GM10847 (cell line): ENCODE data around the gene GPLD1.

Source experiments
- POLR2A ChIP-seq: IDR thresholded peaks from 2 replicates; pipeline ENCODE4 v1.6.1; 2011; ENCODE audit not compliant: insufficient read length; ENCODE audit errors: extremely low read depth

Gene GPLD1

DNA sequence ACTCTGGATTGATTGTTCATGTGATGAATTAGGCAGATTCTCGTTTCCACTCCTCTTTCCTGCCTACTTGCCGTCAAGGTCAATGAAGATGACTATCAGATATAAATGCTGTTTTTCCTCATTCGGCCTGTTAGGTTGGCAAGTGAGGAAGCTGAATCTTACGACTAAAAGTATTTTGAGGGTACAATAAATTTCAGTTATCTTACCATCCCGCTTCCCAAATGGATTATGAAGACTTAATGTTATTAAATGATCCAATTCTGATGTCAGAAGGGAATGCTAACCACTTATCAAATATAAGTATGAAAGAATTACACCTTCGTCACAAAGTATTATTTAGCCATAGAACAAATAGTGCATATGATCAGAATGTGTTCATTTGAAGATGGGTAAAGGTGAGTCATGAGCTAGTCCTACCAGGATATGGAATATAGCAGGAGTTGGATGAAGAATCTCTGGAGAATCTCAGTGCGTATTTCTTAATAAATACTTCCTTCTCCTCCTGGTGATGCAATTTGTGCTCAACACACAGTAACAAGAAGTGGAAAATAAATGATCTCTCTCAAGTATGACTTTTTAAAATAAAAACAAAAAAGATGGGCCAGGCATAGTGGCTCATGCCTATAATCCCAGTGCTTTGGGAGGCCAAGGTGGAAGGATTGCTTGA, 4.6 kb downstream of the GPLD1 start:
- TF ChIP-seq POLR2A: no peak

DNA sequence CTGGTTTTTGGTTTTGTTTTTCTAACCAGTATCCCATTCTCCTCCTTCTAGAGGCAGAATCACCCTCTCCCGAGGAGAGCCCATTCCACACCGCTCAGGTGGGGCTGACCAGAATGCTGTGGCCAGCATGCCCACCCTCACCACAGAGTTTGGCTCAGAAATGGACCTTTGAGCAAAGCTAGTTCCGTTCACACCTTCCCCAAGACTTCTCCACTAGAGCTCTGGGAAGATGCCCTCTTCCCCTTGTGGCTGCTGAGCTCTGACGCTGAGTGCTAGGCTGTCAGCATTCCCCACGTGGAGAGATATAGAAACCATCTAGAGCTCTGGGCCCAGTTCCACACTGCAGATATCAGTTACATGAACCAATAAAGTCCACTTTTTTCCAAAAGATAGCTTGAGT, 7.9 kb downstream of the GPLD1 start:
- TF ChIP-seq POLR2A: no peak

DNA sequence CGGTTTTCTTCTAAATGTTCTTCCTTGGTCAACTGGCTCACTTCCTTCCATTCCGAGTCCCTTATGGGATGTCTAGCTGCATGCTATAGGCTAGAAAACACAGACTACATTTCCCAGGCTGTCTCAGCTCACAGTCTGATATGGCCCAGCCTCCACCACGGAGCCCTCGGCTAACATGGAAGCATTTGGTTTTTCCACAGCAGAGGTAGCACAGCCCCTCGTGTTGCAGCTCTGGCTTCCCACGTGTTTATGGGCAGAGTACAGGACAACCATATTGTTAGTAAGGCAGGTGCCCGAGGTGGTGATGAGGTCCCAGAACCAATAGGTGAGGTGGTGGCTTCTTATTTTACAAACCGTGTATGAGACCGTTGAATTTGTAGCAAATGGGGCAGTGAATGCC, 8.7 kb downstream of the GPLD1 start:
- no peak for TF ChIP-seq POLR2A

DNA sequence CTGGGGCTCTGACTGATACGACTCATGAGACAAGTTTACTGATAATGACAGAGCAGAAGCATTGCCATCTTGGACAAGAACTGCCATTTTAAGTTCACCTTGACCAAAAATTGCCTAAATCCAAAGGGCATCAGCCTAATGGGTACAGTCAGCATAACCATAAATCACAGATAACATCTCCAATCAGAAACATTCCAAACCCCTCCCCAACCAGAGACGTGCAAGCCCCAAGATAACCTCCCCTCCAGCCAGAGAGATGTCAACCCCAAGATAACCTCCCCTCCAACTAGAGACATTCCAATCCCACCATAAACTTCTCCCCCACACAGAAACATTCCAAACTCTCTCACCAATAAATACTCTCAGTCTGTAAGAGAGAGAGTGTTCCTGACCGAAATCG, 10.5 kb downstream of the GPLD1 start:
- no peak for TF ChIP-seq POLR2A

DNA sequence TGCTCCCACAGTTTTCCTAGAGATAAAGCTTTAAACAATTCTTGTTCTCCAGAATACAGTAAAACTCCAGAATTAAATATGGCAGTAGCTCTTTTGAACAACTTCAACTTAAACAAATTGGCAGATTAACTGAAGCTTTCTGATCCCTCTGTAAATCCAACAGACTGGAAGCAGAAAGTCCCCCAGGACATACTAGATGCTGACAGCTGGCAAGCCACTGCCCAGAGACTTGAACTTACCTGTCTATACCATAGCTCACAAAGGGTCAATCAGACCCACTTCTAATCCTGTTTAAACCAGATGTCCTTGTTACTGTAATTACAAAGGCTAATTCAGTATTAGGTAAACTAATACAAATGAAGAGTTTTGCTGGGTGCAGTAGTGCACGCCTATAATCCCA, 12.3 kb downstream of the GPLD1 start:
- no peak for TF ChIP-seq POLR2A

DNA sequence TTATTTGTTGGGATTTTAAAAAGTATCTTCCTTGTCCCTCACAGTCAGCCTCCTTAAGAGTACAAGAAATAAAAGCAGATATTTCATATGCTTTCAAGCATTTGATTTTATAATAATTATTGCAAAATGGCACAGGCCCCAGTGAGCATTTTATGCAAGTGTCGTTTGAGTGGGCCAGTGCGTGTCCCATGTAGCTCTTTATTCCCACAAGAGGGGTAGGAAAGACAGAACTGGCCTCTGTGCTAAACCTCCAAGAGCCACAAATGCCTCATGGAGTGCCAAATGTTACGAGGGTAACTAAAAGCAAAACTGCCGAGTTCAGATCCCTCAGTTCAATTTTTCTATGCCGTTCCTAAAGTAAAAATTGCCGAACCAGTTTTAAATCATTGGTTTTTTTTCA, 12.7 kb downstream of the GPLD1 start:
- TF ChIP-seq POLR2A: no peak

DNA sequence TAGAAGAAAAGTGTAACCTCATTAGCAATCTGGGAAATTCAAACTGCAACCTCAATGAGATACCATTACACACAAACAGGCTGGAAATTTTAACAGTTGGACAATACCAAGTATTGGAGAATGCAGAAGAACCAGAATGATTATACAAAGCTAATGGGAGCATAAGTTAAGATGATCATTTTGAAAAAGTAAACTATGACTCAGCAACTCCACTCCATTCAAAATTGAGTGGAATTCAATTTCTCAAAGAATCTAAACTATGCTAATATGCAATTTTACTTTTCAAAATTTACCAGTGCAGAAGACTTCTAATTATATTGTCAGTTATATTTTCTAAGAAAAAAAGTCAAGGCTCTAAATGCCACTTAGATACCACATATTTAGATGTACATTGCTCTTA, 17.2 kb downstream of the GPLD1 start:
- TF ChIP-seq POLR2A: no peak

DNA sequence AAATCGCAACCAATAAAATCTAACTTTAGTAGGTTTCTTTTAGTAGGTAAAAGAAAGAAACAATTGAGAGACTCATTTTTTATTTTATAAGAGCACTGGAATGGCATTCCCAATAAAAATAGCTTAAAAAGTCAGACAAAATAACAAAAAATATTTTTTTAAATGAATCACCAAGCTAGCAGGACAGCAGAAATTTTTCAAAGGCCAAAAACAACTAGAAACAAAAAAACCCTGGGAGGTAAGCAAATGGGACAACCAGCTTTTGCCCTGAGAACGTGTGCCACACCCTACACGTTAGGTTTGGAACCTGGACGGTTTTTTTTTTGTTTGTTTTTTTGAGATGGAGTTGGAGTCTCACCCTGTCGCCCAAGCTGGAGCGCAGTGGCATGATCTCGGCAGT, 19.6 kb downstream of the GPLD1 start:
- TF ChIP-seq POLR2A: no peak

DNA sequence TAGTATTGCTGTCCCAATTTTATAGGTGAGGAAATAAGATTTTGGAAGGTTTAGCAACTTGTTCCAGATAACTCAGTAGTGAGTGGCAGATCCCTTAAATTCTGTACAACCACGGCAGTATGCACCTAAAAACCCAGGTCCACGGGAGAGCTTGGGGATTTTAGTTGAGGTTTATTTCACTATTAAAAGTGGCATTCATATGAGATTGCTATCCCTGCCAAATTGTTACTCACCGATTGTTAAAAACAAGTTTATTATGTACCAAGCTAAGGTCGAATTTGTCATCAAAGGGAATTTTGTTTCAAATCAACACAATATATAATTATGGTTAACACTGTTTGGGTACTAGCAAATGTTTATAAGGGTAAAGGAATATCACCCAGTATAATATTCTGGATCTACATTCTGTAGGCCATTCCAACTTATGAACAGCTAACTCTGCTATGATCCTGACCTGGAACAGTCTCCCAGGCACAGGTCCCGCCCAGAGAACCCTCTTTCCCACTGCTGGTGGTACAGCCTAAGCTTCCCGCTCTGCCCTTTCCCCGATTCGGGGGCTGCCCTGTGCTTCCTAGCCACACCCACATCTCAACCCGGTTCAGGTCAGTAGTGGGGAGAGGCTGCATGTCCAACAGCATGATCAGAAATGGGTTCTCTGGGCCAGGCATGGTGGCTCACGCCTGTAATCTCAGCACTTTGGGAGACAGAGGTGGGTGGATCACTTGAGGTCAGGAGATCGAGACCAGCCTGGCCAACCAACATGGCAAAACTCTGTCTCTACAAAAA, 24.9 kb downstream of the GPLD1 start:
- no peak for TF ChIP-seq POLR2A

DNA sequence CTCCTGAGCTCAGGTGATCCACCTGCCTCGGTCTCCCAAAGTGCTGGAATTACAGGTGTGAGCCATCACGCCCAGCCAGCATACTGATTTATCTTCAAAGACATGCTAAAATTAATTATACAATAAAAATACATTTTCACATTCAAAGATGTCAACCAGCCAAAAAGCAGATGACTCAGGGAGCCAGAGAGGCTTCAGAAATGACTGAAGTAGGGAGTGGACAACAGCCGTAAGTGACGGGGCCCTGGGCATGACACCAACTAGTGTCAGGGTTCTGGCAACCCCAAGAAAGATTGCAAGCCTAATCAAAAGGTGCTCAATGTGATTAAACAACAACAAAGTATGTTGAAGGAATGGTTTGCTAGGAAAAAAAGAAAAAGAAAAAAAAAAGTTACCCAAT, 28.4 kb downstream of the GPLD1 start:
- TF ChIP-seq POLR2A: no peak

DNA sequence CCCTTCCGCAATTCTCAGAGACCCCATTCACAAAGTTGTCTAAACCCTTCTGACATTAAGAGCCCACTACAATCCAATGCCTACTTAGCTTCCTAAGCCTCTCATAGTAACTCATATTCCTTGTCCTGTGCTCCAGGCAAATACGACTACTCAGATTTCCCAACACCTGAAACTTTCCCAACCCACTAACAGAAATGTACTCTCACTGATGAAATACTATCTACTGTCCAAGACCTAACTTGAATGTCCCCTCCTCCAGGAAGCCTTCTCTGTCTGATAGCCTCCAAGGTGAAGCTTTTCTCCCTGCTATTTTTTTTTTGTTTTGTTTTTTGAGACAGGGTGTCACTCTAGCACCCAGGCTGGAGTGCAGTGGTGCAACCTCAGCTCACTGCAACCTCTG, 30.4 kb downstream of the GPLD1 start:
- TF ChIP-seq POLR2A: no peak

DNA sequence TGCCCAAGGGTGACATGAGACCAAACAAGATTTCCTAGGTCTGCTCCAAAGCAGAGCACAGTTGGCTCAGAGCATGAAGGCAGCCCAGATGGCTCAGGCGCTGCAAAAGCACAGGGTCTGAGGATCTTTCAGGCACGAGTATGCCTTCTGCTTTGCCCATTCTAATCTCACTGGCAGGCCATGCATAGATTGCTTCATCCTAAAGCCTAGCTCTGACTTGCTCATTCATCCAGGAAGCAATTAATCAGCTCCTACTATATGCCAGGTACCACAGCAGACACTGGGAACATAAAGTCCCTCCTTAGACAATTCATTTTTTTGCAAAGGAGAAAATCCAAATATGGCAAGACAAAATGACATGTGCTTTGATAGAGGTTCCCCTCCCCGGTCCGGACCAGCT, 31.2 kb downstream of the GPLD1 start:
- no peak for TF ChIP-seq POLR2A

DNA sequence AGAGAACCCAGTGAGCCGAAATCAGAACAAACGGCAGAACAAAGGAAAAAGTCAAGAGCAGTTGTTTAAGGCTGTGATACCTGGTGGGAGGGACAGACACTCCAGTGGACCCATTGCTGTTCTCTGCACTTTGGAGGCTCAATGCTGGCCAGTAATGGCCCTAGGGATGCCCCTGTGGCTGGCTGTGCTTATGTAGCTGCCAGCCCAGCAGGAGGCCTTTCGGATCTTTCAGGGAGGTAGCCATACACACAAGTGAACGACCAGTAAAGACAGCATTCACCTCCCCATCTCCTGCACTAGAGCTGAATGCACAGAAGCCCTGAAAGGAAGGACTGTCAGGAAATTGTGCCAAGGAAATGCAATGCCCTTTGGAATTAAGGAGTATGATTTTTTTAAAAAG, 34.3 kb downstream of the GPLD1 start:
- TF ChIP-seq POLR2A: no peak

DNA sequence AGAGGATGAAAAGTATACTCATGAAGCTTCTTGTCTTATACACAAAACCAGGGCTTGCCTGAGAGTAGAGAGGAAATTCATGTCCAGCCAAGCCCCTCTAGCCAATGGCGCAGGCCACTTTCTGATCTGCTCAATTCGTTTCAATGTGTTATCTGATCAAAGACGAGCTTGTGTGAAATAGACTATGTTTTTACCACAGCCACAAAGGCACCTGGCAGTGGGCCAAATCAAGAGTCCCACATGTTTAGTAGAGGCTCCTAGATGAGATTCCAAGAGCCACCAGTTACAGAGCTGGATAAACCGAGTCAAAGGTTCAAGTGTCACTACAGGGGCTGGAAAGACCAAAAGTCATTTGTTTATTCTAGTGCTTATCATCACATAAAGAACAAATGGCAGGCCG, 34.9 kb downstream of the GPLD1 start:
- no peak for TF ChIP-seq POLR2A

DNA sequence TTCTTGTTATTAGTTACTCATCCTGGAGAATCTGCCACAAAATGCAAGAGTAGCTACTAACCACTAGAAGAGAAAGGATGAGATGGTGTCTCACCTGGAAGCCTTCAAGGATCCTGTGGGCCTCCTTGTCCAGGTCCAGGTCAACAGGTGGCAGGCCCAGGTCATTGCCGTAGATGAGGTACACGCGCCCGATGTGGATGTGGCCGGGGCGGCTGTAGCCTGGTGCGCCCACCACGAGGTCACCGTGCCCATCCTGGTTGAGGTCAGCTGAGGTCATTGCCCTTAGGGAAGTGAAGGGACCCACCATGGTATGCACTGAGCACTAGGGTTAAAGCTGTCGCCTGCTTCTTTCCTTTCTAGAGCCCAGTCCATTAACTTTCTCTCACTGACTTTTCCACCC, 35.5 kb downstream of the GPLD1 start:
- no peak for TF ChIP-seq POLR2A

DNA sequence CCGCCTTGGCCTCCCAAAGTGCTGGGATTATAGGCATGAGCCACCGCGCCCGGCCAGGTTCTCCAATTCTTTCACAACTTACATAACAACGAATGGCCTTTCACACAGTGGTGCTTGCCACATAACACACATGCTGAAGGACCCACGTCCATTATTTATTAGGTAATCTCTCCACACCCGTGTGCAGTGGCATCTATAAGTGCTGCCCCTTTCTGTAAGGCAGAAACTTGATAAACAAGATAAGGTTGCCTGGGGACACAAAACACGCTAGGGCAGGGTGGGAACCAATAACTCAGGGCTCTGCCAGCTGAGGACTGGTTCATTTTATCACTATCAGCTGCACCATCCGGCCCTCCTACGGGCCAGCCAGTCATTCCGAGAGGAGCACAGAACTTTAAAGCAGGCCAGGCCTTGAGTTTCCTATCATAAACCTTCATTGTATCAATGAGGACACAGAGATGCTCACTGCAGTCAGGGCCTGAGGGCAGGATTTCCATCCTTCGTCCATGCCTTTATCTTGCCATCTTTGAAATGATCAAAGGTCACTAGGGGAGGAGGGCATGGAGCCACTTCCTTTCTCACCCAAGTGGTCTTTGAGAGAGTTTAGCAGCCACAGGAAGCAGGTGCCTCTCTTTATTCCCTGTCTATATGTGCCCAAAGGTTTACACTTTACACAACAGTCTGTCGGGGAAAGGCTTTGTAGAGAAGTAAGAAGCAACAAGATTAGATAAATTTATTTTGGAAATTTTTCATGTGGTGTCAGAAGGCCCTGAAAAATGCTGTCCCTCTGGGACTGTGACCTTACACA, 37.6 kb downstream of the GPLD1 start:
- no peak for TF ChIP-seq POLR2A
